GM18873 (cell line): ENCODE data around the gene TRIM65.
"Not testable (repeated sequence)": the region's sequence is repeated elsewhere in the genome, so short reads cannot be mapped to it uniquely, and the experiment has no call there.

Experiments
- ATAC-seq: cut with Tn5 transposase; IDR thresholded peaks from one replicate; pipeline ENCODE4 v1.9.1; 2021; ENCODE audit warnings: mild to moderate bottlenecking, moderate library complexity, moderate number of reproducible peaks; ENCODE audit not compliant: unreplicated experiment, low FRiP score

The TRIM65 gene

GRCh38 chr17:75897160-75898019 lies 639 bp upstream of the TRIM65 start:
- ATAC-seq = no peak

- ATAC-seq = no peak
Observed at GRCh38 chr17:75895370-75896155, 1.2 kb downstream of the TRIM65 start.

- no peak for ATAC-seq
Observed at GRCh38 chr17:75894049-75894733, 2.6 kb downstream of the TRIM65 start.

GRCh38 chr17:75893305-75894048 lies 3.3 kb downstream of the TRIM65 start:
- no peak for ATAC-seq

GRCh38 chr17:75892556-75893224 lies 4.1 kb downstream of the TRIM65 start:
- ATAC-seq = no peak

GRCh38 chr17:75891605-75892555 lies 4.9 kb downstream of the TRIM65 start:
- ATAC-seq = no peak

GRCh38 chr17:75891022-75891604 lies 5.6 kb downstream of the TRIM65 start:
- no peak for ATAC-seq

- ATAC-seq = no peak
Observed at GRCh38 chr17:75889454-75889853, 7.3 kb downstream of the TRIM65 start.

GRCh38 chr17:75888484-75888883 lies 8.3 kb downstream of the TRIM65 start:
- ATAC-seq = no peak

GRCh38 chr17:75885860-75886259 lies 10.9 kb downstream of the TRIM65 start:
- ATAC-seq = not testable (repeated sequence)

- no peak for ATAC-seq
Observed at GRCh38 chr17:75885431-75885830, 11.3 kb downstream of the TRIM65 start.

GRCh38 chr17:75881678-75882454 lies 14.9 kb downstream of the TRIM65 start:
- ATAC-seq = no peak

- ATAC-seq = no peak
Observed at GRCh38 chr17:75880266-75880665, 16.5 kb downstream of the TRIM65 start.

- no peak for ATAC-seq
Observed at GRCh38 chr17:75878174-75878998, 18.4 kb downstream of the TRIM65 start, which contains the start of gene TRIM47. TSS of gene TRIM47 (minus strand) at chr17:75878581. CDS start at chr17:75878548, 33 bp downstream.

- ATAC-seq = no peak
Observed at GRCh38 chr17:75877752-75878173, 19.0 kb downstream of the TRIM65 start.

GRCh38 chr17:75876938-75877751 lies 19.6 kb downstream of the TRIM65 start:
- ATAC-seq = no peak
